ENCODE results near the gene PNLIPRP1.

The PNLIPRP1 gene

DNA sequence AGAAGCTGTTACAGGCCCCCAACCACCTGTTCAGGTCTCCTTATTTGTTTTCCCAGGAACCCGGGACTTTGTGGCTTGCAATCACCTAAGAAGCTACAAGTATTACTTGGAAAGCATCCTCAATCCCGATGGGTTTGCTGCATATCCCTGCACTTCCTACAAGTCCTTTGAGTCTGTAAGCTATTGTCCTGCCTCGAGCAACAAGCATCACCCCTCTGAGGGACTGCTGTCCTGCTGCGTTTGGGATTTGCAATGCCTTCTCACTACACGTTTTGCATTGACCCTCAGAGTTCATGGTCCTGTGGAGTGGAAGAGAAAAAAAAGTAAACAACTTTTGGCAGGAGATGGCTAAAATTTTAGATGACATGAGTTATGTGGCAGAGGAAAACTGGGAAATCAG is 9.2 kb downstream of the PNLIPRP1 start:
- DNase-seq (ENCODE audit: low spot score): no peak

GRCh38 chr10:116602648-116603400 is 12.1 kb downstream of the PNLIPRP1 start:
- DNase-seq (ENCODE audit: low spot score): no peak

- DNase-seq (ENCODE audit: low spot score): no peak
These were observed 15.3 kb downstream of the PNLIPRP1 start for GRCh38 chr10:116606061-116606483.

- DNase-seq (ENCODE audit: low spot score): no peak
These were observed 16.6 kb downstream of the PNLIPRP1 start for GRCh38 chr10:116607336-116607735.

- no peak for DNase-seq (ENCODE audit: low spot score)
These were observed 18.2 kb downstream of the PNLIPRP1 start for GRCh38 chr10:116608686-116609594.

GRCh38 chr10:116610443-116611152 is 19.8 kb downstream of the PNLIPRP1 start:
- DNase-seq (ENCODE audit: low spot score): no peak

- no peak for DNase-seq (ENCODE audit: low spot score)
These were observed 20.4 kb downstream of the PNLIPRP1 start for GRCh38 chr10:116611153-116611545.

GRCh38 chr10:116612107-116612769 is 21.5 kb downstream of the PNLIPRP1 start:
- DNase-seq (ENCODE audit: low spot score): no peak

DNA sequence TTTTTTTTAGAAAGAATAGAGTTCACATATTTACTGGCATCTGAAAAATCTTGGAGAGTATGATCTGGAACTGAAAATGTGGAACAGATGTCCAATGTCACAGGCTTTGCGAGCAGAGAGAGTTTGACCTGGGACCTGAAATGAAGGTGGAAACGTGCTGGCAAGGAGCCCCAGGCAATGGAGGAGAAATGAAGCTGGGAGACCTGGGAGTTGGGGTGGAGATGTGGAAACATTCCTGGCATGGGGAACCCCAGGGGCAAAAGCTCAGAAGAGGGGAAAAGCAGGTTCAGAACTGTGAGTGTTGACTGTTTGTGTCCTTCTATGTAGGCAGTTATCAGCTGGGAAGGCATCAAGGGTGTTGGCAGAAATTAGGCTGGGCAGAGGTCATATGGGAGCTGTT is 22.7 kb downstream of the PNLIPRP1 start:
- no peak for DNase-seq (ENCODE audit: low spot score)

DNA sequence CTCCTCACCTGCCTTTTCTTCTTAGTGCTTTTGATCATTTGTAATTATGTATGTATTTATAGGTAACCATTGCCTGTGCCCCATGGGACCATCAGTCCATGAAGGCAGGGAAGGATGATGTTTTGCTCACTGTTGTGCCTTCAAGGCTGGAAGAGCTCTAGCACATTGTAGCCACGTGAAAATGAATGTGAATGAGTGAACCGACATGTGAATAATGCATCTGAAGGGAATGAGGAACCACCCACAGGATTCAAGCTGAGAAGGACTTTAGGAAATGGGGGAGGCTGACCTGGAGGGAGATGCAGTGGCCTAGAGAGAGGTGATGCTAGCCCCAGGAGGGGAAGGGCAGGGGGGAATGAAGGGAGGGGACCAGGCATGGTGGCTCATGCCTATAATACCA is 24.0 kb downstream of the PNLIPRP1 start:
- no peak for DNase-seq (ENCODE audit: low spot score)

DNA sequence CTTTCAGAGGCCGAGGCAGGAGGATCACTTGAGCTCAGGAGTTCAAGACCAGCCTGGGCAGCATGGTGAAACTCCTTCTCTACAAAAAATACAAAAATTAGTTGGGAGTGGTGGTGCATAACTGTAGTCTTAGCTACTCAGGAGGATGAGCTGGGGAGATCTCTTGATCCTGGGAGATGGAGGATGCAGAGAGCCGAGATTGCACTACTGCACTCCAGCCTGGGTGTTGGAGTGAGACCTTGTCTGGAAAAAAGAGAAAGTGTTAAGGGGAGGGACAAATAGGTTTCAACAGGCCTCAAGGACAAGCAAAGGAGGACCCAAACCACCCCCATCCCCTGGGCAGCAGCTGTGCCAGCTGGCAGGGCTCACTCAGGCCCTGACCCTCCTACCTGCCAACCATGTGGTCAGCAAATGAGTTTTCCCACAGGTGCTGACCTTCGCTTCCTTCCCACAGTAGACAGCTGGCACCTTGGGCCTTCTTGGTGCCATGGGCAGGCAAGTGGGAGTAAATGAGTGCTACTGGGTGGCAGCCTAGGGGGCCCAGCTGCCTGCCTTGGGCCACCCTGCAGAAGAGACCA is 24.5 kb downstream of the PNLIPRP1 start:
- DNase-seq (ENCODE audit: low spot score): no peak

DNA sequence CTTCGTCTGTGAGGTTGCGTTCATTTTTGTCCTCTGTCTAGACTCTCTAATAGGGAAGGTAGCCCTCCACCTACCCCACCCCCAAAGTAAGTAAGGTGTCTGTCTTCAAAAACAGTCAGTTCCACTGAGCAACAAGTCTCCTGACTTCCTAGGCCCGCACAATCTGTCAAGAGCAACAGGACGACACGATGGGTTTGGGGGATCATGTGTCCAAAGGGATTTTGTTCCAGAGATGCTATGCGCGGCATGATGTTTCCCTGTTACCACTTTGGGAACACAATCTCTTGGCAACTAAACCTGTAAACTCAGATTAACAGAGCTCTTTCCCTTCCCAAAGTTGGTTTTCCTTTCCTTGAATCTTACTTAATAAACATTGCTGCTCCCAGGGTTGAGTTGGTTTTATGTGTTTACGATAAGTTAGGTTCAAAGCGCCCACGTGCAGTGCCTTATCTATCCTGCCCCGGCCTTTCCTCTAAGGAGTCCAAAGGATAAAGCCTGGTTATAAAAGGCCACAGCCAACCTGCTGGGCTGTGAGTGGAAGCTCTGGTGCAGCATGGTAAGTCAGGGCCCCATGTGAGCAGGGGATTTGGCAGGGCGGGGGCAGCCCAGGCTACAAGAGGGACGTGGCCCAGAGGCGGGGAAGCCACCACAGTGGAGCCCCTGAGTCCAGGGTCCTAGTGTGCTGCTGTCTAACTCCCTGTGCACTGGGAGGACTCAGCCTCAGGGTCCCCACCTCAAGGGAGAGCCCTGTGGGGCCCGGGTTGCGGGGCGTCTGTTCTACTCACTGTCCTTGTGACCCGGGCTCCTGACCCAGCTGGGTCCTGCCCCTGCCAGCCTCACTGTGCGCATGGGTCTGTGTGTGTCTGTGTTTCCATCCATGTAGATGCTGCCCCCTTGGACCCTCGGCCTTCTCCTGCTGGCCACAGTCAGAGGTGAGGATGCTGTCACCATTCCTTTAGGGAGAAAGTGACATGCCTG is 30.0 kb downstream of the PNLIPRP1 start, which contains the start of gene PNLIPRP2:
Gene PNLIPRP2 (plus strand): TSS at position 531 of the 978 bp plus-strand sequence.
- no peak for DNase-seq (ENCODE audit: low spot score)

DNA sequence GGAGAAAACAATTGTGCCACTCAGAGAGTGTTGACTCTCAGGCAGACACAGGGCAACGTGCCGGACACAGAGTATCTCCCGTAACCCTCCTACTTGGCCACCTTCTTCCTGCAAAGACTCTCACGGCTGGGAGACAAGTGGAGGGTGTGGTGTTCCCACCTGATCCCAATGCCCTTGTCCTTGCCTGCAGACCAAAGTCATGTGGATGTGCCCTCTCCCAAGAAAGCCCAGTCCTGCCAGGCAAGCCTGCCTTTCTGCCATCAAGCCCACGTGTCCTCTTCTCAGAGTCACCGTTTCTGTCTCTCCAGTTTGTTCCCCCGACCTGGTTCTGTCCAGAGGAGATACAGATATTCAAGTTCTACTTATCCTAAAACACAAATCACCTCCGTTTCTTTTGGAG is 30.7 kb downstream of the PNLIPRP1 start:
- no peak for DNase-seq (ENCODE audit: low spot score)

DNA sequence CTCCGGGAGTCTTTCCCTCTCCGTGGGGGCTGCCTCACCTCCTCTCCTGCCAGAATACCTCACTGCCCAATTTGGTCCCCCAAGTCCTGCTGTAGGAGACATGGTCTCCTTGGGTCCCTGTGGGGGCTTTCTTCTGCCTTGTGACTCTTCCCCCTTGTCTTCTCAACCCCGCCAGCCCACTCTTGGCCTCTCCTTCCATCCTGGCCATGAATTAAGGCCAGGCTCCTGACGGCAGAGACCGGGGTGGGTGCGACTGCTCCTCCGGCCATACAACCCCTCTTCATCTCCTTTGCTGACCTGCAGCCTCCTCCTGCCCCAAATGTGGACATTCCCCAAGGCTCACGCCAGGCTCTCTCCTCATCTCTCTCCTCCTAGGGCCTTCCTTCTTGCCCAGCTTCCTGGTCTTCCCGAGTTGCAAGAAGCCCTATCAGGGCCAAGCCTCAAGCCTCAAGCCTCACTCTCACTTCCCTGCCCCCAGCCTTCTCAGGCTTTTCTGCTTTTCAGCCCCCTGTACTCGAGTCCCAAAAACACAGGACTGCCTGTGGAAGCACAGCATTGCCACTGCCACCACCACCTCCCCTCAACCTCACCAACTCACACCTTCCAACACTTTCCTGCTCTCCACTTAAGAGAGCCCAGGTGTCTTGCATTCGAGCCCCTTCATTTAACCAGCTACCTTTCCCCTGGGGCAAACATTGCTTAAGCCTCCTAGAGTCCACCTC is 31.3 kb downstream of the PNLIPRP1 start:
- no peak for DNase-seq (ENCODE audit: low spot score)

DNA sequence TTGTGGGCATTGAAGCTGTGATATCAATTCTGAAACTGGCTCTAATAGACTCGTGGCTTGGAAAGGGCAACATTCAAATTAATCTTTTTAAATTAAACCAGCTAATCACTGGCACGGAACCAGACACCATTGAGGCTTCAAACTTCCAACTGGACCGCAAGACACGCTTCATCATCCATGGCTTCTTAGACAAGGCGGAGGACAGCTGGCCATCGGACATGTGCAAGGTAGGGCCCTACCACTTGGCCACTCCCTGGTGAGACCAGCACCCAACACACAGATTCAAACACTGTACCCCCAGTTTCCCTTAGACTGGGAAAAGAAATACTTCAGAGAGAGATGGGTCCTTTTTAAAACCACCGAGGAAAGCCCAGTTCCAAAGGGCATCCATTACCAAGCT is 35.1 kb downstream of the PNLIPRP1 start:
- no peak for DNase-seq (ENCODE audit: low spot score)

- DNase-seq (ENCODE audit: low spot score): no peak
These were observed 36.1 kb downstream of the PNLIPRP1 start for GRCh38 chr10:116626815-116627214.

- DNase-seq (ENCODE audit: low spot score): no peak
These were observed 36.7 kb downstream of the PNLIPRP1 start for GRCh38 chr10:116627386-116627933.

DNA sequence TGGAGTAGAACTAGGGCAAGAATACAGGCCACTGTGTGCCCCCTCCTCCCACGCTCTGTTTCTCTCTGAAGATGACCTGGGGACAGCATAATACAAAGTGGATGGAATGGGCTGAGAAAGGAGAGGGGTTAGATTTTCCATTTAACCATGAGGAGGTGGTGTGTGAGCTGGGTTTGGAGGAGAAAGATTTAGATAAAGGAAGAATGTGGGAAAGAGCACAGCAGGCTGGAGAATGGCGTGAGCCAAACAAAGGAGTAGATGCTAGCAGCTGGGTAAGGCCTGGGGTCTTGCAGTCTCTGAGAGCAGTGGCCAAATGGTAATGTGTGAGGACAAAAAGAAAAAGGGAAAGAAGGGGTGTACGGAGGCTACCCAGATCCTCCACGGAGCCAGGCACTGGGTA is 38.6 kb downstream of the PNLIPRP1 start:
- no peak for DNase-seq (ENCODE audit: low spot score)

- no peak for DNase-seq (ENCODE audit: low spot score)
These were observed 39.3 kb downstream of the PNLIPRP1 start for GRCh38 chr10:116630020-116630419.
